NOMO-1 (cell line): ENCODE results near the gene GRAP2.

Experiments used
- DNase-seq, 2 experiments: peaks; one replicate each; lab custom pipeline; 2025; ENCODE audit not compliant: unreplicated experiment in 2 of 2; lab: John Stamatoyannopoulos, UW

Gene GRAP2

GRCh38 chr22:40007853-40008710 lies 107.2 kb downstream of the GRAP2 start:
- peak; percentile 72 to 93 for DNase-seq

GRCh38 chr22:40008726-40009291 lies 107.9 kb downstream of the GRAP2 start:
- DNase-seq: no peak

- no peak for DNase-seq
Observed at GRCh38 chr22:40009292-40009774, 108.4 kb downstream of the GRAP2 start.

- DNase-seq: no peak
Observed at GRCh38 chr22:40009951-40010671, 109.2 kb downstream of the GRAP2 start.

- DNase-seq: no peak
Observed at GRCh38 chr22:40010746-40011145, 109.9 kb downstream of the GRAP2 start.

- DNase-seq: peak in 1 of 2 experiments; percentile 20
Observed at GRCh38 chr22:40014667-40015248, 113.9 kb downstream of the GRAP2 start.

GRCh38 chr22:40015358-40015976 lies 114.6 kb downstream of the GRAP2 start:
- no peak for DNase-seq

- no peak for DNase-seq
Observed at GRCh38 chr22:40018051-40018450, 117.2 kb downstream of the GRAP2 start.

GRCh38 chr22:40019100-40019499 lies 118.2 kb downstream of the GRAP2 start:
- DNase-seq: no peak

GRCh38 chr22:40020956-40021355 lies 120.1 kb downstream of the GRAP2 start:
- DNase-seq: no peak

- no peak for DNase-seq
Observed at GRCh38 chr22:40021401-40022000, 120.6 kb downstream of the GRAP2 start.

GRCh38 chr22:40022536-40023240 lies 121.8 kb downstream of the GRAP2 start:
- DNase-seq: no peak
